WTC11 (cell line): ENCODE results near the gene CNTN5. TPM values are rescaled to one million over a fixed set of nuclear protein-coding genes. Genes with fewer than 3 reads are reported as not detected.

Experiments used
- ATAC-seq: fragments of 200-7000 bp; cut with Tn5 transposase; 2 replicates; pipeline ENCODE4 v1.10.0; 2021; ENCODE audit warnings: mild to moderate bottlenecking, moderate library complexity
- CTCF ChIA-PET: fragments of 300-600 bp; sonication (Branson Sonifier 250); formaldehyde crosslinking; loops from one replicate; lab custom pipeline; 2021; ENCODE audit warnings: antibody characterized with exemption; lab: Charles Lee
- POLR2A ChIA-PET: fragments of 350-600 bp; sonication (Branson Sonifier 250); formaldehyde crosslinking; loops from one replicate; lab custom pipeline; 2021; ENCODE audit warnings: antibody characterized with exemption; lab: Charles Lee
- DNase-seq: peaks from one replicate; pipeline ENCODE4 v3.0.0; 2021; ENCODE audit warnings: low spot score
- H3K27ac Mint-ChIP-seq: 2 replicates; pipeline ENCODE4 v1.8.0; 2021; ENCODE audit warnings: mixed read lengths
- H3K27me3 Mint-ChIP-seq: 2 replicates; pipeline ENCODE4 v1.8.0; 2021; ENCODE audit warnings: low read depth, mild to moderate bottlenecking, moderate library complexity, mixed read lengths
- H3K36me3 Mint-ChIP-seq: 2 replicates; pipeline ENCODE4 v1.8.0; 2021; ENCODE audit warnings: mixed read lengths
- H3K4me1 Mint-ChIP-seq: 2 replicates; pipeline ENCODE4 v1.8.0; 2022; ENCODE audit warnings: mixed read lengths
- H3K4me3 Mint-ChIP-seq: 2 replicates; pipeline ENCODE4 v1.8.0; 2021; ENCODE audit warnings: mild to moderate bottlenecking, moderate library complexity, mixed read lengths
- H3K9me3 Mint-ChIP-seq: 2 replicates; pipeline ENCODE4 v1.8.0; 2021; ENCODE audit warnings: mixed read lengths
- CTCF ChIP-seq: fragments of 200-600 bp; IDR thresholded peaks from 2 replicates; pipeline ENCODE4 v1.8.0; 2022; ENCODE audit warnings: antibody characterized with exemption
- E2F1 ChIP-seq: sonication (generic); formaldehyde crosslinking; IDR thresholded peaks from 2 replicates; pipeline ENCODE4 v1.8.0; 2022; ENCODE audit warnings: mild to moderate bottlenecking, missing genetic modification reagents
- E2F4 ChIP-seq: sonication (generic); formaldehyde crosslinking; IDR thresholded peaks from 2 replicates; pipeline ENCODE4 v1.8.1; 2022; ENCODE audit warnings: low read depth, mild to moderate bottlenecking, moderate library complexity, missing genetic modification reagents, borderline replicate concordance
- E2F5 ChIP-seq: sonication (generic); formaldehyde crosslinking; IDR thresholded peaks from 2 replicates; pipeline ENCODE4 v1.8.1; 2022; ENCODE audit warnings: mild to moderate bottlenecking, moderate library complexity, missing genetic modification reagents
- ETV6 ChIP-seq: sonication (generic); formaldehyde crosslinking; IDR thresholded peaks from 2 replicates; pipeline ENCODE4 v1.8.1; 2022; ENCODE audit warnings: mild to moderate bottlenecking, missing genetic modification reagents
- FOXJ3 ChIP-seq: sonication (generic); formaldehyde crosslinking; IDR thresholded peaks from 2 replicates; pipeline ENCODE4 v1.9.0; 2021; ENCODE audit warnings: missing genetic modification reagents, mild to moderate bottlenecking, borderline replicate concordance
- FOXP1 ChIP-seq: sonication (generic); formaldehyde crosslinking; IDR thresholded peaks from 2 replicates; pipeline ENCODE4 v1.8.0; 2022; ENCODE audit warnings: missing genetic modification reagents, mild to moderate bottlenecking, moderate library complexity, borderline replicate concordance
- FOXP4 ChIP-seq: sonication (generic); formaldehyde crosslinking; IDR thresholded peaks from 2 replicates; pipeline ENCODE4 v1.8.0; 2022; ENCODE audit warnings: mild to moderate bottlenecking, missing genetic modification reagents
- GTF2I ChIP-seq: fragments of 250-450 bp; sonication (Bioruptor Pico); conservative IDR thresholded peaks from 2 replicates; pipeline ENCODE4 v1.4.0; 2021; ENCODE audit warnings: mild to moderate bottlenecking
- JUN ChIP-seq: sonication (generic); formaldehyde crosslinking; IDR thresholded peaks from 2 replicates; pipeline ENCODE4 v1.8.0; 2023; ENCODE audit warnings: mild to moderate bottlenecking, missing genetic modification reagents
- MXD4 ChIP-seq: fragments of 250-450 bp; sonication (Bioruptor Pico); IDR thresholded peaks from 2 replicates; pipeline ENCODE4 v1.8.0; 2021; ENCODE audit warnings: mild to moderate bottlenecking, moderate library complexity, borderline replicate concordance
- RORB ChIP-seq: fragments of 250-450 bp; sonication (Bioruptor Pico); IDR thresholded peaks from 2 replicates; pipeline ENCODE4 v1.9.0; 2021; ENCODE audit warnings: mild to moderate bottlenecking
- SMAD4 ChIP-seq: sonication (generic); formaldehyde crosslinking; IDR thresholded peaks from 2 replicates; pipeline ENCODE4 v1.8.0; 2022; ENCODE audit warnings: mild to moderate bottlenecking, missing genetic modification reagents
- SP1 ChIP-seq: sonication (generic); formaldehyde crosslinking; conservative IDR thresholded peaks from 2 replicates; pipeline ENCODE4 v1.8.1; 2022; ENCODE audit warnings: missing genetic modification reagents
- TCF7 ChIP-seq: sonication (generic); formaldehyde crosslinking; IDR thresholded peaks from 2 replicates; pipeline ENCODE4 v1.8.0; 2022; ENCODE audit warnings: mild to moderate bottlenecking, low read depth, missing genetic modification reagents, moderate library complexity
- TEAD1 ChIP-seq: sonication (generic); formaldehyde crosslinking; IDR thresholded peaks from 2 replicates; pipeline ENCODE4 v1.8.0; 2022; ENCODE audit warnings: mild to moderate bottlenecking, missing genetic modification reagents
- TEAD4 ChIP-seq: sonication (generic); formaldehyde crosslinking; IDR thresholded peaks from 2 replicates; pipeline ENCODE4 v1.8.0; 2022; ENCODE audit warnings: mild to moderate bottlenecking, missing genetic modification reagents
- TP53 ChIP-seq: sonication (generic); formaldehyde crosslinking; IDR thresholded peaks from 2 replicates; pipeline ENCODE4 v1.8.1; 2023; ENCODE audit warnings: mild to moderate bottlenecking, missing genetic modification reagents
- ZNF121 ChIP-seq: sonication (generic); formaldehyde crosslinking; IDR thresholded peaks from 2 replicates; pipeline ENCODE4 v1.8.0; 2023; ENCODE audit warnings: missing genetic modification reagents
- ZNF317 ChIP-seq: sonication (generic); formaldehyde crosslinking; IDR thresholded peaks from 2 replicates; pipeline ENCODE4 v1.8.1; 2023; ENCODE audit warnings: low read depth, mild to moderate bottlenecking, moderate library complexity, missing genetic modification reagents, borderline replicate concordance
- ZNF396 ChIP-seq: fragments of 250-450 bp; sonication (Bioruptor Pico); IDR thresholded peaks from 2 replicates; pipeline ENCODE4 v1.8.0; 2021; ENCODE audit warnings: mild to moderate bottlenecking, moderate library complexity, borderline replicate concordance
- ZNF532 ChIP-seq: fragments of 250-450 bp; sonication (Bioruptor Pico); IDR thresholded peaks from 2 replicates; pipeline ENCODE4 v1.9.0; 2021; ENCODE audit warnings: mild to moderate bottlenecking, borderline replicate concordance
- ZSCAN18 ChIP-seq: fragments of 250-450 bp; sonication (Bioruptor Pico); IDR thresholded peaks from 2 replicates; pipeline ENCODE4 v2.1.2; 2022; ENCODE audit warnings: mild to moderate bottlenecking, moderate library complexity
- total RNA-seq: library from RNA; stranded (reverse); gene quantifications from 3 replicates; pipeline ENCODE4 v1.2.3, GENCODE V29; 2021

Gene CNTN5
- total RNA-seq, 1 experiment from 2014 or later = 0.07 TPM

- H3K27ac Mint-ChIP-seq = no peak overlapping the region
- ChIA-PET CTCF (no interaction called here), POLR2A (no interaction called here)
- no peak for ATAC-seq
- no peak for DNase-seq
- H3K36me3 Mint-ChIP-seq = no peaks in the 10 kb centered on the region
- H3K4me1 Mint-ChIP-seq = peaks cover 10% of the 10 kb centered on the region
- H3K27me3 Mint-ChIP-seq = no peaks in the 10 kb centered on the region
- no peaks in the 10 kb centered on the region for H3K9me3 Mint-ChIP-seq
- no peak overlapping the region for H3K4me3 Mint-ChIP-seq
- TF ChIP-seq E2F5 (CRISPR knock-in tag) (no peak), ZNF532 (CRISPR knock-in tag) (no peak), ZNF121 (CRISPR knock-in tag) (no peak), JUN (CRISPR knock-in tag) (no peak), ZNF396 (CRISPR knock-in tag) (no peak), SP1 (CRISPR knock-in tag) (no peak), FOXP1 (CRISPR knock-in tag) (no peak), FOXP4 (CRISPR knock-in tag) (no peak), ZNF317 (no peak), E2F4 (CRISPR knock-in tag) (no peak), TEAD1 (CRISPR knock-in tag) (no peak), TCF7 (CRISPR knock-in tag) (no peak), TEAD4 (CRISPR knock-in tag) (no peak), CTCF (no peak)
Observed at GRCh38 chr11:99568808-99569207, 548.1 kb downstream of the CNTN5 start.

- no peak for ATAC-seq
- CTCF ChIA-PET = no interaction called here
- no peak overlapping the region for H3K4me3 Mint-ChIP-seq
- no peak for DNase-seq
- H3K36me3 Mint-ChIP-seq = no peaks in the 10 kb centered on the region
- H3K27me3 Mint-ChIP-seq = no peaks in the 10 kb centered on the region
- H3K4me1 Mint-ChIP-seq = no peaks in the 10 kb centered on the region
- peaks cover 9% of the 10 kb centered on the region for H3K9me3 Mint-ChIP-seq
- H3K27ac Mint-ChIP-seq = no peak overlapping the region
- POLR2A ChIA-PET = no interaction called here
- TF ChIP-seq TP53 (CRISPR knock-in tag) (no peak), E2F4 (CRISPR knock-in tag) (no peak), GTF2I (CRISPR knock-in tag) (no peak), SMAD4 (CRISPR knock-in tag) (no peak), MXD4 (CRISPR knock-in tag) (no peak), ZSCAN18 (no peak), E2F1 (CRISPR knock-in tag) (no peak), ETV6 (CRISPR knock-in tag) (no peak), RORB (CRISPR knock-in tag) (no peak), FOXJ3 (no peak)
Observed at GRCh38 chr11:99571094-99571493, 550.3 kb downstream of the CNTN5 start.
